Measurements from ENCODE around the gene CEP85. TPM values are rescaled to one million over a fixed set of nuclear protein-coding genes. Genes with fewer than 3 reads are reported as not detected.
A peak's percentile ranks its signal among the peaks of the same experiment; 100 is the strongest.

Gene CEP85
- total RNA-seq, 1 experiment from 2014 or later: 38.6 TPM

DNA sequence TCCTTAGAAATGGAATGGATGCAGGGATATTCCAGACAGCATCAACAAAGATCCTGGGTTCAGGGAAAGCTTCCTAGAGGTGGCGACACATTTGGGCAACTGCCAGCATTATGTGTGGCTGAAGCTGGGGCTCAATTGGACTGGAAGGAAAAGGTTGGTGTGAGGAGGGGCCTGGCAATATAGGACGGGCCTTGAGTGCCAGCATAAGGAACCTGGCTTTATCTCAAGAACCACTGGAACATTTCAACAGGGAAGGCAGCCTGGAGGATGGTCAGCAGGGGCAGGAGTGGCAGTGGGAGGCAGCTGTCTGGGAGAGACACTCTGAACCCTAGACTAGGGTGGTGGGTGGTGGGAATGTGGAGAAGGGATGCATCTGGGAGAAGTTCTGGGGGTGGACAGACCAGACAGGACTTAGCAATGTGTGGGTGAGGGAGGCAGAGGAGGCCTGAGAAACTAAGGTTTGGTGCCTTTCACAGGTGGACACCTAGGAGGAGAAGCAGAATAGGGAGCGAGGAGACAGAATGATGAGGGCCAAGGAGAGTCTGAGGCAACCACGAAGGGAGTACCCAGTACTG lies 49.4 kb downstream of the CEP85 start:
- peaks cover 9 to 17% (median 17%) of the 10 kb centered on the region in 3 experiments for H3K36me3 Mint-ChIP-seq (ENCODE audit: insufficient read depth in 1 of 3, low read depth in 3 of 3)
- no peak overlapping the region for H2BK12ac ChIP-seq (ENCODE audit: insufficient read length, low read depth, low read length)
- no peak overlapping the region for H3K23ac ChIP-seq (ENCODE audit: insufficient read length, low read depth, low read length)
- no peaks in the 10 kb centered on the region for H3K9me3 ChIP-seq (ENCODE audit: control insufficient read depth, low read depth, low read length)
- H3K14ac ChIP-seq (ENCODE audit: insufficient read depth, low read length): no peak overlapping the region
- H3K27ac ChIP-seq (ENCODE audit: insufficient read length, low read depth, low read length): no peak overlapping the region
- H3K27me3 ChIP-seq (ENCODE audit: insufficient read depth, low read length): no peaks in the 10 kb centered on the region
- TF ChIP-seq, protein P1, sequence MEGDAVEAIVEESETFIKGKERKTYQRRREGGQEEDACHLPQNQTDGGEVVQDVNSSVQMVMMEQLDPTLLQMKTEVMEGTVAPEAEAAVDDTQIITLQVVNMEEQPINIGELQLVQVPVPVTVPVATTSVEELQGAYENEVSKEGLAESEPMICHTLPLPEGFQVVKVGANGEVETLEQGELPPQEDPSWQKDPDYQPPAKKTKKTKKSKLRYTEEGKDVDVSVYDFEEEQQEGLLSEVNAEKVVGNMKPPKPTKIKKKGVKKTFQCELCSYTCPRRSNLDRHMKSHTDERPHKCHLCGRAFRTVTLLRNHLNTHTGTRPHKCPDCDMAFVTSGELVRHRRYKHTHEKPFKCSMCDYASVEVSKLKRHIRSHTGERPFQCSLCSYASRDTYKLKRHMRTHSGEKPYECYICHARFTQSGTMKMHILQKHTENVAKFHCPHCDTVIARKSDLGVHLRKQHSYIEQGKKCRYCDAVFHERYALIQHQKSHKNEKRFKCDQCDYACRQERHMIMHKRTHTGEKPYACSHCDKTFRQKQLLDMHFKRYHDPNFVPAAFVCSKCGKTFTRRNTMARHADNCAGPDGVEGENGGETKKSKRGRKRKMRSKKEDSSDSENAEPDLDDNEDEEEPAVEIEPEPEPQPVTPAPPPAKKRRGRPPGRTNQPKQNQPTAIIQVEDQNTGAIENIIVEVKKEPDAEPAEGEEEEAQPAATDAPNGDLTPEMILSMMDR (conservative IDR thresholded peaks at IDR 0.05): no peak
- no peaks in the 10 kb centered on the region; a peak in 1 of 5 replicates for H3K9me3 Mint-ChIP-seq
- H4K5ac ChIP-seq (ENCODE audit: insufficient read length, low read depth, low read length): no peak overlapping the region
- H3K27me3 Mint-ChIP-seq (ENCODE audit: low read depth): no peaks in the 10 kb centered on the region; the same call in 1 of the 2 replicates
- H2AK5ac ChIP-seq (ENCODE audit: insufficient read length, low read length): no peak overlapping the region
- no peak overlapping the region for H3T11ph ChIP-seq (ENCODE audit: low read length)
- H3K4me2 ChIP-seq (ENCODE audit: insufficient read depth, insufficient read length, low read length): no peak overlapping the region
- peaks cover 46 to 49% of the 10 kb centered on the region in 2 experiments for H3K4me1 Mint-ChIP-seq
- no peak overlapping the region for H4K91ac ChIP-seq (ENCODE audit: insufficient read length, low read depth, low read length)
- no peak overlapping the region for H2BK20ac ChIP-seq (ENCODE audit: low read depth, low read length, poor library complexity, severe bottlenecking)
- H3K56ac ChIP-seq (ENCODE audit: insufficient read length, low read depth, low read length): no peak overlapping the region
- no peak overlapping the region for H3K18ac ChIP-seq (ENCODE audit: insufficient read length, low read depth, low read length)
- H4K20me1 ChIP-seq (ENCODE audit: control insufficient read depth, insufficient read depth, insufficient read length): peaks cover 2% of the 10 kb centered on the region
- H3K4ac ChIP-seq (ENCODE audit: low read depth, low read length): no peak overlapping the region
- no peak overlapping the region for H2BK15ac ChIP-seq (ENCODE audit: low read depth, low read length)
- no peaks in the 10 kb centered on the region for H3K79me2 ChIP-seq (ENCODE audit: insufficient read depth, low read length)
- peak; percentile 20 for DNase-seq
- H3K4me1 ChIP-seq (ENCODE audit: insufficient read depth, low read length): peaks cover 11% of the 10 kb centered on the region; the same call in 1 of the 2 replicates
- no peak overlapping the region for H2BK120ac ChIP-seq (ENCODE audit: low read depth, low read length, poor library complexity, severe bottlenecking)
- H4K8ac ChIP-seq (replicated peaks; ENCODE audit: insufficient read length, low read depth, low read length): no peak overlapping the region
- WGBS (ENCODE audit: extremely low coverage, insufficient read length, low lambda C conversion rate): no CpG with 5 or more reads among the region's 4 CpGs
- no peaks in the 10 kb centered on the region for H3K79me1 ChIP-seq (ENCODE audit: insufficient read depth, low read depth, low read length, poor library complexity, severe bottlenecking)
- no peak overlapping the region for H2BK5ac ChIP-seq (ENCODE audit: insufficient read length, low read length)
- no peak overlapping the region for H2AFZ ChIP-seq (ENCODE audit: low read length)
- H3K4me3 Mint-ChIP-seq: no peak overlapping the region; a peak in 1 of 5 replicates
- H3K23me2 ChIP-seq (ENCODE audit: insufficient read length, low read depth, low read length, poor library complexity, severe bottlenecking): peaks cover 13% of the 10 kb centered on the region
- H3K27ac Mint-ChIP-seq: peak overlapping the region in 1 of 3 experiments; percentile 2; a peak in 2 of 7 replicates
- H3K9ac ChIP-seq (ENCODE audit: extremely low read depth, insufficient read length, low read length): no peak overlapping the region
